GM12878 (cell line): Measurements from ENCODE around the gene RALGPS1.

Source experiments
- CREM ChIP-seq: IDR thresholded peaks from 2 replicates; pipeline ENCODE4 v1.6.1; 2014; ENCODE audit warnings: antibody characterized with exemption, low read depth
- NRF1 ChIP-seq: conservative IDR thresholded peaks from 2 replicates; pipeline ENCODE4 v1.6.1; 2011; ENCODE audit warnings: mild to moderate bottlenecking, low read depth, low read length, improper control_type of control experiment
- TARDBP ChIP-seq: IDR thresholded peaks from 2 replicates; pipeline ENCODE4 v1.6.1; 2016; ENCODE audit warnings: borderline replicate concordance

DNA sequence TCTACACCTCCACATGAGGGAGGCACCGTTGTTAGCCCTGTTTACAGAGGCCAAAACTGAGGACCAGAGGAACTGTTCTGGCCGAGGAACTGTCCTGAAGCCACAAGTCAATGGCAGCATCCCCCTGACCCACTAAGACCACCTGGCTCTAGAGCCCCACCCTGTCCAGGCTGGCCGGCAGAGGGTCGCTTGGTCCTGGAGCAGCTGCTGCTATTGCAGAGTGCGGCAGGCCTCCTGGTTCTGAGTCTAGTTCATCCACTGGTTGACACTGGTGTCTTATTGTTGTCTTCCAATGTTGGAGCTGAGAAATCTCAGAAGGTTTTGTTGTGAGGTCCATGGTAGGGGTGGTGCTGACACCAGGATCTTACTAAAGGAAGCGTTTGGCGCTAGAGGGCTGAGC lies 234.4 kb downstream of the RALGPS1 start:
- TF ChIP-seq CREM (no peak), TARDBP (no peak), NRF1 (no peak)
